ENCODE results near the gene KLKB1.

- TF ChIP-seq, protein P1, sequence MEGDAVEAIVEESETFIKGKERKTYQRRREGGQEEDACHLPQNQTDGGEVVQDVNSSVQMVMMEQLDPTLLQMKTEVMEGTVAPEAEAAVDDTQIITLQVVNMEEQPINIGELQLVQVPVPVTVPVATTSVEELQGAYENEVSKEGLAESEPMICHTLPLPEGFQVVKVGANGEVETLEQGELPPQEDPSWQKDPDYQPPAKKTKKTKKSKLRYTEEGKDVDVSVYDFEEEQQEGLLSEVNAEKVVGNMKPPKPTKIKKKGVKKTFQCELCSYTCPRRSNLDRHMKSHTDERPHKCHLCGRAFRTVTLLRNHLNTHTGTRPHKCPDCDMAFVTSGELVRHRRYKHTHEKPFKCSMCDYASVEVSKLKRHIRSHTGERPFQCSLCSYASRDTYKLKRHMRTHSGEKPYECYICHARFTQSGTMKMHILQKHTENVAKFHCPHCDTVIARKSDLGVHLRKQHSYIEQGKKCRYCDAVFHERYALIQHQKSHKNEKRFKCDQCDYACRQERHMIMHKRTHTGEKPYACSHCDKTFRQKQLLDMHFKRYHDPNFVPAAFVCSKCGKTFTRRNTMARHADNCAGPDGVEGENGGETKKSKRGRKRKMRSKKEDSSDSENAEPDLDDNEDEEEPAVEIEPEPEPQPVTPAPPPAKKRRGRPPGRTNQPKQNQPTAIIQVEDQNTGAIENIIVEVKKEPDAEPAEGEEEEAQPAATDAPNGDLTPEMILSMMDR (IDR thresholded peaks at IDR 0.05): no peak
- no peak for TF ChIP-seq POLR2A (IDR thresholded peaks at IDR 0.05)
Measured at GRCh38 chr4:186304216-186304615, 76.9 kb downstream of the KLKB1 start.
